KMS-11 (cell line): ENCODE measurements around the gene GTPBP1.

Source experiments
- H2AFZ ChIP-seq: fragments of 200-600 bp; sonication (generic); 2 replicates; pipeline ENCODE4 v1.6.1; 2016; ENCODE audit warnings: antibody characterized with exemption, mixed run types, low read depth
- H3K27ac ChIP-seq: fragments of 200-600 bp; sonication (generic); 2 replicates; pipeline ENCODE4 v1.6.1; 2016; ENCODE audit warnings: mild to moderate bottlenecking, mixed run types
- H3K27me3 ChIP-seq: fragments of 200-600 bp; sonication (generic); 2 replicates; pipeline ENCODE4 v1.6.1; 2017; ENCODE audit warnings: mild to moderate bottlenecking, low read depth, mixed run types, moderate library complexity; ENCODE audit not compliant: insufficient read depth
- H3K36me3 ChIP-seq: fragments of 200-600 bp; sonication (generic); 2 replicates; pipeline ENCODE4 v1.6.1; 2017; ENCODE audit warnings: mild to moderate bottlenecking, mixed run types; ENCODE audit not compliant: insufficient read depth
- H3K4me1 ChIP-seq: fragments of 200-600 bp; sonication (generic); 2 replicates; pipeline ENCODE4 v1.6.1; 2016; ENCODE audit warnings: mild to moderate bottlenecking, low read depth, mixed run types; ENCODE audit not compliant: poor library complexity, severe bottlenecking
- H3K4me2 ChIP-seq: fragments of 200-600 bp; sonication (generic); 2 replicates; pipeline ENCODE4 v1.7.0; 2016; ENCODE audit warnings: mild to moderate bottlenecking, mixed run types
- H3K4me3 ChIP-seq: fragments of 200-600 bp; sonication (generic); IDR thresholded peaks from 2 replicates; pipeline ENCODE4 v1.6.1; 2017; ENCODE audit warnings: low read depth, low read length, mixed read lengths; ENCODE audit not compliant: insufficient read depth
- H3K79me2 ChIP-seq: fragments of 200-600 bp; sonication (generic); 2 replicates; pipeline ENCODE4 v1.6.1; 2016; ENCODE audit warnings: low read depth, mixed run types; ENCODE audit not compliant: insufficient read depth
- H3K9ac ChIP-seq: fragments of 200-600 bp; sonication (generic); 2 replicates; pipeline ENCODE4 v1.6.1; 2016; ENCODE audit warnings: mild to moderate bottlenecking, mixed run types
- H4K20me1 ChIP-seq: fragments of 200-600 bp; sonication (generic); 2 replicates; pipeline ENCODE4 v1.6.1; 2016; ENCODE audit warnings: mild to moderate bottlenecking, mixed run types; ENCODE audit not compliant: insufficient read depth
- CTCF ChIP-seq: fragments of 200-600 bp; sonication (generic); conservative IDR thresholded peaks from 2 replicates; pipeline ENCODE4 v1.6.1; 2017; ENCODE audit warnings: low read depth, mild to moderate bottlenecking, antibody characterized with exemption, low read length, moderate library complexity, mixed read lengths

GTPBP1 gene

GRCh38 chr22:38675833-38676232, 29.9 kb upstream of the GTPBP1 start:
- no peak for TF ChIP-seq CTCF
- Histone ChIP-seq H3K4me2 (no peak overlapping the region), H3K4me1 (no peaks in the 10 kb centered on the region)

GRCh38 chr22:38681582-38682335, 24.0 kb upstream of the GTPBP1 start, which contains the start of gene TOMM22:
Gene TOMM22, plus strand, starts transcription at chr22:38681957. Its CDS starts 22 bp downstream, at chr22:38681979.
- peaks cover 4% of the 10 kb centered on the region; the same call in 1 of the 2 replicates for H3K36me3 ChIP-seq
- H3K27ac ChIP-seq = peak within 1 kb of the TSS; percentile 67
- peak within 1 kb of the TSS; percentile 79 for H3K4me2 ChIP-seq
- H3K79me2 ChIP-seq = peaks cover 9% of the 10 kb centered on the region
- peak; percentile 36; the same call in 1 of the 2 replicates for TF ChIP-seq CTCF
- peak within 1 kb of the TSS; percentile 91 for H2AFZ ChIP-seq
- H3K4me1 ChIP-seq = peaks cover 4% of the 10 kb centered on the region
- peak within 1 kb of the TSS; percentile 89 for H3K9ac ChIP-seq
- no peaks in the 10 kb centered on the region for H4K20me1 ChIP-seq
- H3K4me3 ChIP-seq = peak within 1 kb of the TSS; percentile 48
- H3K27me3 ChIP-seq = no peaks in the 10 kb centered on the region

More at GRCh38 chr22:38675833-38676232, 29.9 kb upstream of the GTPBP1 start:
- no peaks in the 10 kb centered on the region for H3K27me3 ChIP-seq
- H3K36me3 ChIP-seq = no peaks in the 10 kb centered on the region
- no peak overlapping the region for H3K9ac ChIP-seq
- no peaks in the 10 kb centered on the region for H3K79me2 ChIP-seq
- no peak overlapping the region for H3K4me3 ChIP-seq
- no peak overlapping the region for H2AFZ ChIP-seq
- H3K27ac ChIP-seq = no peak overlapping the region
- no peaks in the 10 kb centered on the region for H4K20me1 ChIP-seq

- Histone ChIP-seq H2AFZ (no peak overlapping the region), H4K20me1 (no peaks in the 10 kb centered on the region), H3K4me2 (no peak overlapping the region), H3K27me3 (no peaks in the 10 kb centered on the region), H3K4me3 (no peak overlapping the region), H3K9ac (no peak overlapping the region), H3K27ac (no peak overlapping the region), H3K36me3 (peaks cover 4% of the 10 kb centered on the region; the same call in 1 of the 2 replicates), H3K79me2 (peaks cover 9% of the 10 kb centered on the region), H3K4me1 (peaks cover 4% of the 10 kb centered on the region)
- no peak for TF ChIP-seq CTCF
Measured at GRCh38 chr22:38684895-38685294, 20.8 kb upstream of the GTPBP1 start.

GRCh38 chr22:38685761-38686160, 20.0 kb upstream of the GTPBP1 start:
- Histone ChIP-seq H3K27me3 (no peaks in the 10 kb centered on the region), H3K4me2 (no peak overlapping the region), H3K79me2 (peaks cover 9% of the 10 kb centered on the region), H3K4me3 (no peak overlapping the region), H3K9ac (no peak overlapping the region), H3K36me3 (peaks cover 4% of the 10 kb centered on the region; the same call in 1 of the 2 replicates), H2AFZ (no peak overlapping the region), H3K27ac (no peak overlapping the region), H4K20me1 (no peaks in the 10 kb centered on the region), H3K4me1 (peaks cover 4% of the 10 kb centered on the region)
- no peak for TF ChIP-seq CTCF
